Thyroid gland (tissue), 4 donors: Measurements from ENCODE around the gene STK38.
"Not testable (repeated sequence)": the region's sequence is repeated elsewhere in the genome, so short reads cannot be mapped to it uniquely, and the experiment has no call there.

Source experiments
- CTCF ChIP-seq, 6 experiments: fragments of 200-600 bp in 3 of 6; fragments of 450-650 bp in 3 of 6; sonication (generic) in 3 of 6; IDR thresholded peaks; one replicate each; pipeline ENCODE4 v1.5.1; 2016 to 2019; ENCODE audit warnings: antibody characterized with exemption in 6 of 6, mild to moderate bottlenecking in 2 of 6, inconsistent platforms in 1 of 6, moderate library complexity in 1 of 6
- POLR2A ChIP-seq, 2 donors: fragments of 450-650 bp; IDR thresholded peaks; one replicate each; pipeline ENCODE4 v1.6.1; 2017; ENCODE audit warnings: antibody characterized with exemption in 2 of 2, mild to moderate bottlenecking in 2 of 2, moderate library complexity in 1 of 2

GRCh38 chr6:36589025-36589400 lies 41.7 kb upstream of the STK38 start:
- not testable (repeated sequence) for TF ChIP-seq CTCF, POLR2A (IDR thresholded peaks at IDR 0.05)
